OCI-LY7 (cell line): ENCODE results near the gene LIN37.

Experiments used
- EZH2phosphoT487 ChIP-seq: fragments of 200-600 bp; sonication (generic); IDR thresholded peaks from 2 replicates; pipeline ENCODE4 v1.6.1; 2018; ENCODE audit warnings: low read depth, borderline replicate concordance, mild to moderate bottlenecking, mixed run types, antibody characterized with exemption, low read length, moderate library complexity, mixed read lengths
- TF ChIP-seq, protein P1 (sequence below): fragments of 200-600 bp; sonication (generic); conservative IDR thresholded peaks from 2 replicates; pipeline ENCODE4 v1.5.1; 2014; ENCODE audit warnings: mild to moderate bottlenecking, antibody characterized with exemption, low read length, moderate library complexity, mixed read lengths

DNA sequence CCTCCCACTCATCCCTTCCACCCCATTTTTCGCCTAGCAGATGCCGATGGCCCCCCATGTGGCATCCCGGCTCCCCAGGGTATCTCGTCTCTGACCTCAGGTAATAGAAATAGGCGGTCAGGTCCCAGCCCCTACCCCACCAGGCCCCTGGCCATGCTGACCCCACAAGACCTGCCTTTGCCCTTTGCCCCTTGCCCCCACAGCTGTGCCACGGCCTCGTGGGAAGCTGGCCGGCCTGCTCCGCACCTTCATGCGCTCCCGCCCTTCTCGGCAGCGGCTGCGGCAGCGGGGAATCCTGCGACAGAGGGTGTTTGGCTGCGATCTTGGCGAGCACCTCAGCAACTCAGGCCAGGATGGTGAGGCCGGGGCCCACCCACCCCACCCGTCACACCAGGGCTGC, 32.3 kb downstream of the LIN37 start:
- TF ChIP-seq, protein P1, sequence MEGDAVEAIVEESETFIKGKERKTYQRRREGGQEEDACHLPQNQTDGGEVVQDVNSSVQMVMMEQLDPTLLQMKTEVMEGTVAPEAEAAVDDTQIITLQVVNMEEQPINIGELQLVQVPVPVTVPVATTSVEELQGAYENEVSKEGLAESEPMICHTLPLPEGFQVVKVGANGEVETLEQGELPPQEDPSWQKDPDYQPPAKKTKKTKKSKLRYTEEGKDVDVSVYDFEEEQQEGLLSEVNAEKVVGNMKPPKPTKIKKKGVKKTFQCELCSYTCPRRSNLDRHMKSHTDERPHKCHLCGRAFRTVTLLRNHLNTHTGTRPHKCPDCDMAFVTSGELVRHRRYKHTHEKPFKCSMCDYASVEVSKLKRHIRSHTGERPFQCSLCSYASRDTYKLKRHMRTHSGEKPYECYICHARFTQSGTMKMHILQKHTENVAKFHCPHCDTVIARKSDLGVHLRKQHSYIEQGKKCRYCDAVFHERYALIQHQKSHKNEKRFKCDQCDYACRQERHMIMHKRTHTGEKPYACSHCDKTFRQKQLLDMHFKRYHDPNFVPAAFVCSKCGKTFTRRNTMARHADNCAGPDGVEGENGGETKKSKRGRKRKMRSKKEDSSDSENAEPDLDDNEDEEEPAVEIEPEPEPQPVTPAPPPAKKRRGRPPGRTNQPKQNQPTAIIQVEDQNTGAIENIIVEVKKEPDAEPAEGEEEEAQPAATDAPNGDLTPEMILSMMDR: no peak
- TF ChIP-seq EZH2phosphoT487: no peak
